Measurements from ENCODE around the gene FAM3C.

GRCh38 chr7:121401896-121402295 lies 5.8 kb upstream of the FAM3C start:
- TF ChIP-seq POLR2AphosphoS5 (IDR thresholded peaks at IDR 0.05): no peak
- no peak for TF ChIP-seq CTCF (IDR thresholded peaks at IDR 0.05)
- TF ChIP-seq EP300 (IDR thresholded peaks at IDR 0.05): no peak
- no peak for TF ChIP-seq POLR2A (IDR thresholded peaks at IDR 0.05)

Measured in stomach (tissue), 4 donors.